Mesothelial cell of epicardium (in vitro differentiated cells): ENCODE data around the gene LYSMD2. TPM values are rescaled to one million over a fixed set of nuclear protein-coding genes. Genes with fewer than 3 reads are reported as not detected.

ENCODE experiments used
- DNase-seq, 2 experiments: peaks; one replicate each; pipeline ENCODE4 v3.0.0; 2021; ENCODE audit warnings: low spot score in 2 of 2; ENCODE audit not compliant: unreplicated experiment in 2 of 2
- H3K27ac Mint-ChIP-seq: 2 replicates; pipeline ENCODE4 v1.8.0; 2021; ENCODE audit warnings: mixed read lengths
- H3K27me3 Mint-ChIP-seq: 2 replicates; pipeline ENCODE4 v1.8.0; 2021; ENCODE audit warnings: low read depth, mixed read lengths
- H3K36me3 Mint-ChIP-seq: 2 replicates; pipeline ENCODE4 v1.8.0; 2021; ENCODE audit warnings: mixed read lengths
- H3K4me1 Mint-ChIP-seq: 2 replicates; pipeline ENCODE4 v1.8.0; 2021; ENCODE audit warnings: mixed read lengths
- H3K4me3 Mint-ChIP-seq: 2 replicates; pipeline ENCODE4 v1.8.0; 2021; ENCODE audit warnings: mild to moderate bottlenecking, moderate library complexity, mixed read lengths
- H3K9me3 Mint-ChIP-seq: 2 replicates; pipeline ENCODE4 v1.8.0; 2021; ENCODE audit warnings: mixed read lengths
- CTCF ChIP-seq: fragments of 200-600 bp; sonication (generic); IDR thresholded peaks from one replicate; pipeline ENCODE4 v1.5.0; 2021; ENCODE audit warnings: antibody characterized with exemption; ENCODE audit not compliant: unreplicated experiment
- total RNA-seq: library from RNA; stranded (reverse); gene quantifications from 3 replicates; pipeline ENCODE4 v1.2.1, GENCODE V29; 2021

LYSMD2 gene
- total RNA-seq, 1 donor from 2014 or later, result 1.9 TPM

GRCh38 chr15:51768018-51768417 is 30.6 kb upstream of the LYSMD2 start:
- TF ChIP-seq CTCF, result no peak
- Mint-ChIP-seq H3K4me1 (peaks cover 4% of the 10 kb centered on the region), H3K9me3 (no peaks in the 10 kb centered on the region), H3K27me3 (no peaks in the 10 kb centered on the region), H3K27ac (no peak overlapping the region), H3K36me3 (peaks cover 12% of the 10 kb centered on the region), H3K4me3 (no peak overlapping the region)
- DNase-seq, result no peak

- H3K27ac Mint-ChIP-seq, result no peak overlapping the region
- no peak for DNase-seq
- no peaks in the 10 kb centered on the region for H3K27me3 Mint-ChIP-seq
- H3K9me3 Mint-ChIP-seq, result no peaks in the 10 kb centered on the region
- peaks cover 12% of the 10 kb centered on the region for H3K36me3 Mint-ChIP-seq
- H3K4me3 Mint-ChIP-seq, result no peak overlapping the region
- TF ChIP-seq CTCF, result no peak
- H3K4me1 Mint-ChIP-seq, result peaks cover 4% of the 10 kb centered on the region
Observed at GRCh38 chr15:51766341-51766740, 28.9 kb upstream of the LYSMD2 start.

GRCh38 chr15:51765751-51766150 is 28.3 kb upstream of the LYSMD2 start:
- Mint-ChIP-seq H3K27me3 (no peaks in the 10 kb centered on the region), H3K36me3 (peaks cover 12% of the 10 kb centered on the region), H3K27ac (no peak overlapping the region), H3K4me1 (peaks cover under 1% of the 10 kb centered on the region), H3K9me3 (no peaks in the 10 kb centered on the region), H3K4me3 (no peak overlapping the region)
- DNase-seq, result no peak
- TF ChIP-seq CTCF, result no peak

GRCh38 chr15:51760805-51761204 is 23.4 kb upstream of the LYSMD2 start:
- no peak for TF ChIP-seq CTCF
- H3K4me3 Mint-ChIP-seq, result no peak overlapping the region
- no peak overlapping the region for H3K27ac Mint-ChIP-seq
- peaks cover 13% of the 10 kb centered on the region for H3K4me1 Mint-ChIP-seq
- H3K9me3 Mint-ChIP-seq, result no peaks in the 10 kb centered on the region
- H3K27me3 Mint-ChIP-seq, result peaks cover under 1% of the 10 kb centered on the region
- DNase-seq, result no peak
- H3K36me3 Mint-ChIP-seq, result no peaks in the 10 kb centered on the region

- no peak overlapping the region for H3K4me3 Mint-ChIP-seq
- H3K4me1 Mint-ChIP-seq, result peaks cover 13% of the 10 kb centered on the region
- no peak for DNase-seq
- no peak overlapping the region for H3K27ac Mint-ChIP-seq
- H3K9me3 Mint-ChIP-seq, result no peaks in the 10 kb centered on the region
- H3K36me3 Mint-ChIP-seq, result no peaks in the 10 kb centered on the region
- H3K27me3 Mint-ChIP-seq, result peaks cover 8% of the 10 kb centered on the region
- TF ChIP-seq CTCF, result no peak
Observed at GRCh38 chr15:51759557-51760070, 22.2 kb upstream of the LYSMD2 start.

GRCh38 chr15:51758645-51759044 is 21.2 kb upstream of the LYSMD2 start:
- peak in 1 of 2 experiments; percentile 51 for DNase-seq
- Mint-ChIP-seq H3K27ac (no peak overlapping the region), H3K36me3 (no peaks in the 10 kb centered on the region), H3K4me1 (peaks cover 13% of the 10 kb centered on the region), H3K9me3 (no peaks in the 10 kb centered on the region), H3K4me3 (no peak overlapping the region), H3K27me3 (peaks cover 13% of the 10 kb centered on the region)
- no peak for TF ChIP-seq CTCF
